ENCODE results near the gene PEA15. TPM values are rescaled to one million over a fixed set of nuclear protein-coding genes. Genes with fewer than 3 reads are reported as not detected.

PEA15 gene
- total RNA-seq, 1 experiment from 2014 or later: 44.0 TPM

DNA sequence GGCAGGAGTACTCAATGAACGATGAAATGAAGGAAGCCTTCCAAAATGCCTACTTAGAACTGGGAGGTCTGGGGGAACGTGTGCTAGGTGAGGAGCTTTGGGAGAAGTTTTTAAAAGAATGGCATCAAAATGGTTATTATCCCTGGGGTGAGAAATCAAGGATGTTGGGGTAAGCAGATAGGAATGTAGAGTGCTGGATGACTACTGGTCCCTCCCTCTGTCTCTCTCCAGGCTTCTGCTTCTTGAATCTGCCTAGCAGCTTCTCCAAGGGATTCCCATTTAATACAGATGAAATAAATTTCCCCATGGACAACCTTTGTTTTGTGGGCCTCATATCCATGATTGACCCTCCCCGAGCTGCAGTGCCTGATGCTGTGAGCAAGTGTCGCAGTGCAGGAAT lies 33.8 kb upstream of the PEA15 start (continued):
- TF ChIP-seq, protein P1, sequence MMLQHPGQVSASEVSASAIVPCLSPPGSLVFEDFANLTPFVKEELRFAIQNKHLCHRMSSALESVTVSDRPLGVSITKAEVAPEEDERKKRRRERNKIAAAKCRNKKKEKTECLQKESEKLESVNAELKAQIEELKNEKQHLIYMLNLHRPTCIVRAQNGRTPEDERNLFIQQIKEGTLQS (IDR thresholded peaks at IDR 0.05): no peak
- TF ChIP-seq, protein P2, sequence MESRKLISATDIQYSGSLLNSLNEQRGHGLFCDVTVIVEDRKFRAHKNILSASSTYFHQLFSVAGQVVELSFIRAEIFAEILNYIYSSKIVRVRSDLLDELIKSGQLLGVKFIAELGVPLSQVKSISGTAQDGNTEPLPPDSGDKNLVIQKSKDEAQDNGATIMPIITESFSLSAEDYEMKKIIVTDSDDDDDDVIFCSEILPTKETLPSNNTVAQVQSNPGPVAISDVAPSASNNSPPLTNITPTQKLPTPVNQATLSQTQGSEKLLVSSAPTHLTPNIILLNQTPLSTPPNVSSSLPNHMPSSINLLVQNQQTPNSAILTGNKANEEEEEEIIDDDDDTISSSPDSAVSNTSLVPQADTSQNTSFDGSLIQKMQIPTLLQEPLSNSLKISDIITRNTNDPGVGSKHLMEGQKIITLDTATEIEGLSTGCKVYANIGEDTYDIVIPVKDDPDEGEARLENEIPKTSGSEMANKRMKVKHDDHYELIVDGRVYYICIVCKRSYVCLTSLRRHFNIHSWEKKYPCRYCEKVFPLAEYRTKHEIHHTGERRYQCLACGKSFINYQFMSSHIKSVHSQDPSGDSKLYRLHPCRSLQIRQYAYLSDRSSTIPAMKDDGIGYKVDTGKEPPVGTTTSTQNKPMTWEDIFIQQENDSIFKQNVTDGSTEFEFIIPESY (IDR thresholded peaks at IDR 0.05; ENCODE audit: extremely low read depth, insufficient replicate concordance, low read length): no peak
- no peak for TF ChIP-seq ZFX (IDR thresholded peaks at IDR 0.05)

DNA sequence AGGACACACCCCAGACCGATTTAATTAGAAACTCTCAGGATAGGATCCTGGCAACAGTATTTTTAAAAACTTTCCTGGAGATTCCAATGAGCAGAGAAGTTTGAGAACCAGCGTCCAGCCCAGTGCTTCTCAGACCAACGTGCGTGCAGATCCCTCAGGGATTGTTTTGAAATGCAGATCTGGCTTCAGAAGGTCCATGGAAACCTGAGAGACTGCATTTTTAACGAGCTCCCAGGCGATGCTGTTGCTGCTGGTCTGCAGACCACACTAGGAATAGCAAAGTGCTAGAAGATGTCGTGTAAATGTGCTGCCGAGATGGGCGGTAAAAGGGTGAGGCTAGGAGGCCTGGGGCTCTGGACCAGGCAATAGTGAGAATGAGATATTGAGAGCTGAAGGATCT lies 33.2 kb upstream of the PEA15 start:
- intact Hi-C loops (cut with micrococcal nuclease): no loop called here

More for the DNA sequence above, 33.2 kb upstream of the PEA15 start:
- Histone ChIP-seq H3K27me3 (ENCODE audit: insufficient read depth, low read length) (no peaks in the 10 kb centered on the region; the same call in 1 of the 2 replicates), H2AFZ (ENCODE audit: low read depth, low read length, poor library complexity, severe bottlenecking) (no peak overlapping the region), H3K4me3 (replicated peaks in 1 of 2; ENCODE audit: low read depth in 1 of 2, low read length in 2 of 2) (no peak overlapping the region), H4K20me1 (ENCODE audit: insufficient read depth) (no peaks in the 10 kb centered on the region), H3K36me3 (ENCODE audit: control insufficient read depth in 1 of 2, insufficient read depth in 2 of 2, low read length in 2 of 2) (no peaks in the 10 kb centered on the region), H3K4me2 (ENCODE audit: low read length) (no peak overlapping the region), H3K79me2 (ENCODE audit: insufficient read depth, low read length) (no peaks in the 10 kb centered on the region), H3K4me1 (ENCODE audit: control insufficient read depth in 1 of 2, insufficient read depth in 2 of 2, low read length in 2 of 2) (no peaks in the 10 kb centered on the region), H3K9me2 (ENCODE audit: insufficient read depth) (no peaks in the 10 kb centered on the region), H3K27ac (ENCODE audit: low read depth, low read length) (no peak overlapping the region), H3K9ac (ENCODE audit: low read length) (no peak overlapping the region), H3K9me3 (ENCODE audit: control insufficient read depth in 1 of 2, insufficient read depth in 1 of 2, low read depth in 1 of 2, low read length in 2 of 2) (no peaks in the 10 kb centered on the region)
- BruUV-seq (replicated peaks): no TSS peak
- no peak for DNase-seq (ENCODE audit: low read depth, low spot score)
- CTCF ChIA-PET: no interaction called here
- TF ChIP-seq RAD21 (IDR thresholded peaks at IDR 0.05; ENCODE audit: low read depth): no peak
- TF ChIP-seq, protein P3, sequence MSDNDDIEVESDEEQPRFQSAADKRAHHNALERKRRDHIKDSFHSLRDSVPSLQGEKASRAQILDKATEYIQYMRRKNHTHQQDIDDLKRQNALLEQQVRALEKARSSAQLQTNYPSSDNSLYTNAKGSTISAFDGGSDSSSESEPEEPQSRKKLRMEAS (IDR thresholded peaks at IDR 0.05): no peak
- TF ChIP-seq ZNF274 (IDR thresholded peaks at IDR 0.05; ENCODE audit: low read depth, low read length): no peak
- TF ChIP-seq EGR1 (IDR thresholded peaks at IDR 0.05; ENCODE audit: low read depth): no peak
- TF ChIP-seq JUND (IDR thresholded peaks at IDR 0.05): no peak
- TF ChIP-seq EZH2 (IDR thresholded peaks at IDR 0.05): no peak
- no peak for TF ChIP-seq TCF7L2 (IDR thresholded peaks at IDR 0.05; ENCODE audit: borderline replicate concordance, extremely low read depth, insufficient read depth, insufficient read length)
- TF ChIP-seq ELF1 (IDR thresholded peaks at IDR 0.05; ENCODE audit: borderline replicate concordance, low read depth): no peak
- TF ChIP-seq EZH2phosphoT487 (IDR thresholded peaks at IDR 0.05; ENCODE audit: borderline replicate concordance): no peak
- no peak for TF ChIP-seq CBX3 (IDR thresholded peaks at IDR 0.05; ENCODE audit: low read depth)
- TF ChIP-seq POLR2A (IDR thresholded peaks at IDR 0.05; ENCODE audit: borderline replicate concordance, extremely low read depth, insufficient read depth, insufficient read length): no peak
- TF ChIP-seq POLR2AphosphoS5 (IDR thresholded peaks at IDR 0.05; ENCODE audit: low read depth, low read length): no peak
- TF ChIP-seq, protein P4, sequence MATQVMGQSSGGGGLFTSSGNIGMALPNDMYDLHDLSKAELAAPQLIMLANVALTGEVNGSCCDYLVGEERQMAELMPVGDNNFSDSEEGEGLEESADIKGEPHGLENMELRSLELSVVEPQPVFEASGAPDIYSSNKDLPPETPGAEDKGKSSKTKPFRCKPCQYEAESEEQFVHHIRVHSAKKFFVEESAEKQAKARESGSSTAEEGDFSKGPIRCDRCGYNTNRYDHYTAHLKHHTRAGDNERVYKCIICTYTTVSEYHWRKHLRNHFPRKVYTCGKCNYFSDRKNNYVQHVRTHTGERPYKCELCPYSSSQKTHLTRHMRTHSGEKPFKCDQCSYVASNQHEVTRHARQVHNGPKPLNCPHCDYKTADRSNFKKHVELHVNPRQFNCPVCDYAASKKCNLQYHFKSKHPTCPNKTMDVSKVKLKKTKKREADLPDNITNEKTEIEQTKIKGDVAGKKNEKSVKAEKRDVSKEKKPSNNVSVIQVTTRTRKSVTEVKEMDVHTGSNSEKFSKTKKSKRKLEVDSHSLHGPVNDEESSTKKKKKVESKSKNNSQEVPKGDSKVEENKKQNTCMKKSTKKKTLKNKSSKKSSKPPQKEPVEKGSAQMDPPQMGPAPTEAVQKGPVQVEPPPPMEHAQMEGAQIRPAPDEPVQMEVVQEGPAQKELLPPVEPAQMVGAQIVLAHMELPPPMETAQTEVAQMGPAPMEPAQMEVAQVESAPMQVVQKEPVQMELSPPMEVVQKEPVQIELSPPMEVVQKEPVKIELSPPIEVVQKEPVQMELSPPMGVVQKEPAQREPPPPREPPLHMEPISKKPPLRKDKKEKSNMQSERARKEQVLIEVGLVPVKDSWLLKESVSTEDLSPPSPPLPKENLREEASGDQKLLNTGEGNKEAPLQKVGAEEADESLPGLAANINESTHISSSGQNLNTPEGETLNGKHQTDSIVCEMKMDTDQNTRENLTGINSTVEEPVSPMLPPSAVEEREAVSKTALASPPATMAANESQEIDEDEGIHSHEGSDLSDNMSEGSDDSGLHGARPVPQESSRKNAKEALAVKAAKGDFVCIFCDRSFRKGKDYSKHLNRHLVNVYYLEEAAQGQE (IDR thresholded peaks at IDR 0.05; ENCODE audit: low read depth): no peak
- no peak for TF ChIP-seq CEBPB (IDR thresholded peaks at IDR 0.05; ENCODE audit: low read depth)
- RAD21 ChIA-PET (ENCODE audit: low non-redundant PET in 1 of 2, low total read pairs in 2 of 2, uncharacterized antibody in 2 of 2, unreplicated experiment in 2 of 2): no interaction called here
- ATAC-seq: no peak
- POLR2A ChIA-PET: no interaction called here
